ENCODE measurements around the gene ZNF599. TPM values are rescaled to one million over a fixed set of nuclear protein-coding genes. Genes with fewer than 3 reads are reported as not detected.

The ZNF599 gene
- total RNA-seq, 1 experiment from 2014 or later: not detected

- Histone ChIP-seq H2AFZ (ENCODE audit: low read length) (no peak overlapping the region), H3K79me2 (ENCODE audit: low read length) (no peaks in the 10 kb centered on the region), H3K9ac (ENCODE audit: low read length) (no peak overlapping the region), H3K9me2 (replicated peaks; ENCODE audit: low read length) (no peaks in the 10 kb centered on the region), H3K4me3 (ENCODE audit: low read length) (no peak overlapping the region), H3K9me3 (ENCODE audit: low read length) (peaks cover 9% of the 10 kb centered on the region; the same call in 1 of the 2 replicates), H3K36me3 (ENCODE audit: low read depth, low read length) (no peaks in the 10 kb centered on the region), H3K27ac (ENCODE audit: low read length) (no peak overlapping the region), H3F3A (ENCODE audit: low read length, unreplicated experiment) (no peaks in the 10 kb centered on the region), H3K4me2 (ENCODE audit: low read length) (no peak overlapping the region), H3K4me1 (ENCODE audit: insufficient read depth, low read length) (no peaks in the 10 kb centered on the region), H4K20me1 (ENCODE audit: low read length) (no peaks in the 10 kb centered on the region), H3K27me3 (ENCODE audit: low read length) (no peaks in the 10 kb centered on the region)
- CTCF ChIA-PET: no interaction called here
- TF ChIP-seq CTCF (conservative IDR thresholded peaks at IDR 0.05; ENCODE audit: low read depth, low read length) (no peak), EZH2 (IDR thresholded peaks at IDR 0.05; ENCODE audit: low read length, unreplicated experiment) (no peak), EZH2phosphoT487 (IDR thresholded peaks at IDR 0.05; ENCODE audit: borderline replicate concordance, low read length) (no peak)
- ATAC-seq (no peak), DNase-seq (no peak)
- no TSS peak for BruUV-seq (replicated peaks)
- intact Hi-C loops (cut with micrococcal nuclease): no loop called here
- POLR2A ChIA-PET (ENCODE audit: unreplicated experiment): no interaction called here
Observed at GRCh38 chr19:34711890-34712289, 61.1 kb downstream of the ZNF599 start.

Other genes with a start within 250 kb of the ZNF599 start
- gene SCGB2B2, start 96.1 kb downstream of the ZNF599 start, total RNA-seq (2014; rRNA removed): not detected in 2 replicates
- 7.3 and 15.9 TPM in 2 replicates for gene ZNF302, start 95.5 kb downstream of the ZNF599 start, total RNA-seq (2014; rRNA removed)
- gene ZNF181, start 39.0 kb downstream of the ZNF599 start, total RNA-seq (2014; rRNA removed): 2.8 and 17.2 TPM in 2 replicates
- 2.3 and 3.5 TPM in 2 replicates for gene ZNF30, start 153.7 kb upstream of the ZNF599 start, total RNA-seq (2014; rRNA removed)
- 5.8 and 6.3 TPM in 2 replicates for gene ZNF792, start 191.0 kb upstream of the ZNF599 start, total RNA-seq (2014; rRNA removed)
- 24.8 and 32.8 TPM in 2 replicates for gene GRAMD1A, start 227.1 kb upstream of the ZNF599 start, total RNA-seq (2014; rRNA removed)

Measured in PC-3 (cell line).